HG03280 (cell line): ENCODE results near the gene PUM2.

Source experiments
- ATAC-seq: cut with Tn5 transposase; IDR thresholded peaks from one replicate; pipeline ENCODE4 v1.9.1; 2021; ENCODE audit warnings: mild to moderate bottlenecking, moderate library complexity; ENCODE audit not compliant: unreplicated experiment

PUM2 gene

DNA sequence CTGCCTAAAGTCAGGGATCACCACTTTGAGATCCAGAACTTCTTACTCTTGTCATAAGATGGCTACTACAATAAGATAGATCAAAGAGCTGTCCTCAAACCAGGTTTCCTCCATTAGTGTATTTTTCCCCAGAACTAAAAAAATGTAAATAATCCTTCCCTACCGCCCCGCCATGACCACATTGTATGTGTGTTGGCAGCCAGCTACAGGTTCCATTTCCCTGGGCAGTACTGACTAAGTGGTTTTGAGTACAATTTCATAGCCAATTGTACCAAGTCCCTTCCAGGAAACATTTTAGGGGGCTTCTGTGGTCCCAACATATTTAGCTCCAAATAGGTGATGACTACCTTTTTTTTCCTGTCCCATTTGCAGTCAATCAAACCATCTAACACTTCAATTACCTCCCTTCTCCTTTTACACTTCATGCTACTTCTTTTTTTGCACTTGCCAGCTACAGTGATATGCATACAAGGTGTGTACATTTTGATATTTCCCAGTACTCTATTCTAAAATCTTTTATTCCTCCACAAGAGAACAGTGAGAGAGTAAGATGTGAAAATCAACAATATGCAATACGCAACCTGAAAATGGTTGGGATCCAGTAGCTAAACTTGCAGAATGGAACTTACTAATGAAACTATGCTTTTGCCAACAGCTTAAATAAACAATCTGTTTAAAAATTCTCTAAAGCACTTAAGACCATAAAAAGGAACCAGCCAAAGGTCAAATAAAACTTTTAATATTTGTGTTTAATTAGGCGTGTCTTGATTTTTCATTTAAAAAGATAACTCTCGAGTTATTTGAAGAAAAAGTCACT lies 3.9 kb downstream of the PUM2 start:
- no peak for ATAC-seq

GRCh38 chr2:20343128-20343527 lies 7.5 kb downstream of the PUM2 start:
- ATAC-seq, result no peak

DNA sequence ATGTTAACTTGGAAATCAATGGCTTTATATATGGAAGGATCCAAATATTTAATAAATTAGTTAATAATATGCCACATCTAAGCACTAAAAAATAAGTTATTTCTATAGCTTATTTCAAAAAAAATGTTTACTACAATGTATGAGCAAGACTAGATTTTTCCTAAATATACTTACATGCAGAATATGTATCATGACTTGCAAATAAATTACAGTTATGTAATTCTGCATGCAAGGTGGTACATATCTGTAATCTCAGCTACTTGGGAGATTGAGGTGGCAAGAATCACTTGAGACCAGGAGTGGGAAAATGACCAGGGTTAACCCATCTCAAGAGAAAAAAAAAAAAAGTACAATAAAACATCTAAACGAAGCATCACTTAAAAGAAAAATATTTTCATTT lies 11.6 kb downstream of the PUM2 start:
- ATAC-seq, result no peak

GRCh38 chr2:20334605-20335203 lies 15.9 kb downstream of the PUM2 start:
- no peak for ATAC-seq

GRCh38 chr2:20333738-20334137 lies 16.9 kb downstream of the PUM2 start:
- no peak for ATAC-seq

- ATAC-seq, result no peak
Measured at GRCh38 chr2:20330192-20330591, 20.5 kb downstream of the PUM2 start.

- no peak for ATAC-seq
Measured at GRCh38 chr2:20327370-20327769, 23.3 kb downstream of the PUM2 start.

DNA sequence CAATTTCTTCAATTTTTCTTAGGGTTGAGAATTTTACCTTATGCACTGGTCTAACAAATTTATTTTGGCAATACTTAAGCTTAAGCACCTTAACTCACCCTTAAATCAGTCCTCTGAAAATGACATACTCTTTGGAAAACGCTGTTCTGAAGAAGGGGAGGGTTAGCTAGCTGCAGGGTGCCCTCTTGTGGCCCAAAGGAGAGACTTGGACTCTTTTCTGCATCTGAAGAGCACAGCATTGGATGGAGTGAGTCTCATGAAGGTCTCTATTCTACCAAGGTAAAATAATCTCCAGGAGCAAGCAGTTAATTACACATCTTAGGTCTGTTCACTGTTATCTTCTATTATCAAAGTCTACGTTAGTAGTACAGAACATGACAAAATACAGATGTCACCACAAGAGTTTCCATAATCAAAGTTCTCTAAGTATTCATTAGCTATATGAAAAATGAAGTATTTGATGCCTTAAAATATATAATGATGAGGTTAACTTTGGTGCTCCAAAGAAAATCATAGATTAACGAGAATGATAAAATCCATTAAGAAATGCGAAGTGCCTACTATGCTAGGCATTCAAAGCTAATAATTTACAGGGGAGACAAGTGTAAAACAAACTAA lies 24.4 kb downstream of the PUM2 start:
- peak; percentile 60 for ATAC-seq

GRCh38 chr2:20322527-20323300 lies 27.9 kb downstream of the PUM2 start:
- no peak for ATAC-seq

DNA sequence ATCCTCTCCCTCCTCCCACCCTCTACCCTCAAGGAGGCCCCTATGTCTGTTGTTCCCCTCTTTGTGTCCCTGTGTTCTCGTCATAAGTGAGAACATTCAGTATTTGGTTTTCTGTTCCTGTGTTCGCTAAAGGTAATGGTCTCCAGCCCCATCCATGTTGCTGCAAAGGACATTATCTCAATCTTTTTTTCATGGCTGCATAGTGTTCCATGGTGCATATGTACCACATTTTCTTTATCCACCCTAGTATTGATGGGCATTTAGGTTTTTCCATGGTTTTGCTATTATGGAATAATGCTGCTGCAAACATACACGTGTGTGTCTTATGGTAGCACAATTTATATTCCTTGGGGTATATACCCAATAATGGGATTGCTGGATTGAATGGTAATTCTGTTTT lies 33.0 kb downstream of the PUM2 start:
- no peak for ATAC-seq

- no peak for ATAC-seq
Measured at GRCh38 chr2:20317197-20317596, 33.4 kb downstream of the PUM2 start.

DNA sequence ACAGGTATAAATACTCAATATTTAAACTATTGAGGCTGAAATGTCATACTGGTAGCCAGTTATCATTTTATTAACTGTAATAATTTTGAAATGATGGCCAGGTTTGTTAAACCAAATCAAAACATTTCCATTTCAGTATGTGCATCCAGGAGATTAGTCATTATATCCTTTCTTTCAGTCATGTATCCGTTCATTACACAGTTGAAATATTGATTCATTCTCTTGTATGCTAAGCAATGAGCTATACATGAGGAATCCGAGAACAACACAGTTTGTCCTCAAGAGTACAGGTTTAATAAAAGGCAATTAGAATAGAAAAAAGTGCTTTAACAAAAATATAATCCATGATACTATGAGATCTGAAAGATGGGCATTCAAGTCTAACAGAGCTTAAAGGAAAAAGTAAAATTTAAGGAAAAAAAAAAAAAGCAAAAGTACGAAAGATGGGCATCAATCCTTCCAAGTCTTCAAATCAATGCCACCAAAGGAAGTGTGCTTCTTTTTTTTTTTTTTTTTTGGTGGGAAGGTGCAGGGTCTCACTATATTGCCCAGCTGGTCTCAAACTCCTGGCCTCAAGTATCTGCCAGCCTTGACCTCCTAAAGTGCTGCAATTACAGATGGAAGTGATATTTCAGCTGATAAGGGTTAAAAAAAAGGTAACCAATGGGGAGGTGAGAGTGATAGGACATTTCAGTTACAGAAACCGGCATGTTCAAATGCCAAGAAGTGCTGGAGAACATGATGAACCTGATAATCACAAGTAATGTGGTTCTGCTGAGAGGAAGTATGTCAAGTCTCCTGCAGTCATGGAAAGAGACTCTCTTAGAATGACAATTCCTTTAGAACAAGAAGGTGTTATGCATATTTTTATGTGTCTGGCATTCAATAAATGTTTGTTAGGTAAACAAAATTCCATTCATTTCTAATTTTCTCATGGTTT lies 35.8 kb downstream of the PUM2 start:
- ATAC-seq, result no peak

GRCh38 chr2:20313659-20314058 lies 37.0 kb downstream of the PUM2 start:
- ATAC-seq, result no peak

DNA sequence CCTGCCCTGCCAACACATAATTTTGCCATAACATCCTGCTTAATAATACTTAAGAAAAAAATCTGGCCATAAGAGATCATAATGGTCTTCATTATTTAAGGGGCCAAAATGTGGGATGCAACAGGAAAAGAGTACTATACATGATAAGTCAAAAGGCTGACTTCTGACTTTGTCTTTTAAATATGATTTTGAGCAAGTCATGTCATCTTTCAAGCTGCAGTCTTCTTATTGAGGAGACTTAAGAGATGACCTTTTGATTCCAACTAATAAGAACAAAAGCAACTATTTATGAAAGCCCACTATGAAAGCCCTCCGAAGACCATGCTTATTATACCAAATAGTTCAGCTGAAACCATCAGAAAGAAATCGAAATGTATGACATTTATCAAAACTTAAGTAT lies 41.6 kb downstream of the PUM2 start:
- ATAC-seq, result no peak

GRCh38 chr2:20307311-20307710 lies 43.3 kb downstream of the PUM2 start:
- ATAC-seq, result no peak

DNA sequence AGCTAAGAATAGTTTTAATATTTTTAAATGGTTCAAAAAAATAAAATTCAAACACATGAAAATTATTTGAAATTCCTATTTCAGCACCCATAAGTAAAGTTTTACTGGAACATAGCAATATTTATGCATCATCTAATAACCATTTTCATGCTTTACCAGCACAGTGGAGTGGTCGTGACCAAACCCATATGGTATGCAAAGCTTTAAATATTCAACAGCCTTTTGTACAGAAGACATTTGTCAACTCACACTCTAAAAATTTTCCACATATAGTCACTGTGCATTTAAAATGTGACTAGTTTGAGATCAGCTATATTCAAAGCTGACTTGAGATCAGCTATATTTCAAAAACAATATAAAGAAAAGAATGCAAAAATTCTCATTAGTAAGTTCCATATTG lies 46.2 kb downstream of the PUM2 start:
- no peak for ATAC-seq

GRCh38 chr2:20303966-20304365 lies 46.7 kb downstream of the PUM2 start:
- no peak for ATAC-seq

DNA sequence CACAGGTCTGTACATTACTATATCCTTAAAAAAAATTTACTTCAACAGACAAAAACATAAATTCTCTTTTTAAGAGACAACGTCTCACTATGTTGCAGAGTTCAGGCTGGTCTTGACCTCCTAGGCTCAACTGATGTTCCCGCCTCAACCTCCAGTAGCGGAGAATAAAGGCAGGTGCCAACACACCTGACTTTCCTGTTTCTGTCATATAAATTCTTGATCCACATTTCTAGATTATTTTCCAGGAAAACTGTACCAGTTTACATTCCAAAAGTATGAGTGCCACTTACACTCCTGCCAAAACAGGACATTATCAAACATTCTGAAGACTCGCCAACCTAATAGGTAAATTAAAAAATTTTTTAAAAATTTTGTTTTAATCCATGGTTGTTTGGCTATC lies 48.6 kb downstream of the PUM2 start:
- no peak for ATAC-seq

- ATAC-seq, result no peak
Measured at GRCh38 chr2:20300656-20301055, 50.0 kb downstream of the PUM2 start.

- no peak for ATAC-seq
Measured at GRCh38 chr2:20299113-20299512, 51.5 kb downstream of the PUM2 start.
